Neural cell (in vitro differentiated cells): ENCODE data around the gene BFSP1.

ENCODE experiments used
- CTCF ChIP-seq: fragments of 450-650 bp; IDR thresholded peaks from 2 replicates; pipeline ENCODE4 v1.5.1; 2014; ENCODE audit warnings: antibody characterized with exemption, mild to moderate bottlenecking, moderate library complexity; ENCODE audit not compliant: poor library complexity, severe bottlenecking
- EP300 ChIP-seq: fragments of 450-650 bp; conservative IDR thresholded peaks from 2 replicates; pipeline ENCODE4 v1.6.1; 2014; ENCODE audit warnings: antibody characterized with exemption, mild to moderate bottlenecking, moderate library complexity; ENCODE audit not compliant: poor library complexity, severe bottlenecking
- EZH2 ChIP-seq: fragments of 200-600, 300-800 bp; shearing (Covaris generic), sonication (generic); IDR thresholded peaks from 2 replicates; pipeline ENCODE4 v1.6.1; 2014; ENCODE audit warnings: antibody characterized with exemption, low read length, borderline replicate concordance, mild to moderate bottlenecking; ENCODE audit not compliant: insufficient read depth, poor library complexity, severe bottlenecking
- MXI1 ChIP-seq: fragments of 450-650 bp; conservative IDR thresholded peaks from 2 replicates; pipeline ENCODE4 v1.6.1; 2014; ENCODE audit warnings: antibody characterized with exemption, mild to moderate bottlenecking; ENCODE audit not compliant: poor library complexity, severe bottlenecking
- POLR2AphosphoS5 ChIP-seq: IDR thresholded peaks from 2 replicates; pipeline ENCODE4 v1.6.1; 2012
- RAD21 ChIP-seq: fragments of 450-650 bp; conservative IDR thresholded peaks from 2 replicates; pipeline ENCODE4 v1.6.1; 2014; ENCODE audit warnings: antibody characterized with exemption, mild to moderate bottlenecking, moderate library complexity
- REST ChIP-seq: IDR thresholded peaks from 2 replicates; pipeline ENCODE4 v1.6.1; 2012; ENCODE audit warnings: borderline replicate concordance
- SMC3 ChIP-seq: fragments of 450-650 bp; conservative IDR thresholded peaks from 2 replicates; pipeline ENCODE4 v1.6.1; 2014; ENCODE audit warnings: antibody characterized with exemption, mild to moderate bottlenecking, moderate library complexity; ENCODE audit not compliant: poor library complexity
- TAF1 ChIP-seq: IDR thresholded peaks from 2 replicates; pipeline ENCODE4 v1.6.1; 2012; ENCODE audit warnings: low read depth

- no peak for TF ChIP-seq CTCF
- no peak for TF ChIP-seq EP300
- TF ChIP-seq TAF1, result no peak
- TF ChIP-seq REST, result no peak
- no peak for TF ChIP-seq EZH2
- TF ChIP-seq RAD21, result no peak
- no peak for TF ChIP-seq POLR2AphosphoS5
- TF ChIP-seq MXI1, result no peak
- no peak for TF ChIP-seq SMC3
Observed at GRCh38 chr20:17466641-17467040, 64.5 kb downstream of the BFSP1 start.
